Measurements from ENCODE around the gene SCNN1B. TPM values are rescaled to one million over a fixed set of nuclear protein-coding genes. Genes with fewer than 3 reads are reported as not detected.

Gene SCNN1B
- total and polyA plus RNA-seq, 2 of the 13 experiments (the other 11 are each of a cell fraction or from before 2014, with no cell fraction given), result not detected

DNA sequence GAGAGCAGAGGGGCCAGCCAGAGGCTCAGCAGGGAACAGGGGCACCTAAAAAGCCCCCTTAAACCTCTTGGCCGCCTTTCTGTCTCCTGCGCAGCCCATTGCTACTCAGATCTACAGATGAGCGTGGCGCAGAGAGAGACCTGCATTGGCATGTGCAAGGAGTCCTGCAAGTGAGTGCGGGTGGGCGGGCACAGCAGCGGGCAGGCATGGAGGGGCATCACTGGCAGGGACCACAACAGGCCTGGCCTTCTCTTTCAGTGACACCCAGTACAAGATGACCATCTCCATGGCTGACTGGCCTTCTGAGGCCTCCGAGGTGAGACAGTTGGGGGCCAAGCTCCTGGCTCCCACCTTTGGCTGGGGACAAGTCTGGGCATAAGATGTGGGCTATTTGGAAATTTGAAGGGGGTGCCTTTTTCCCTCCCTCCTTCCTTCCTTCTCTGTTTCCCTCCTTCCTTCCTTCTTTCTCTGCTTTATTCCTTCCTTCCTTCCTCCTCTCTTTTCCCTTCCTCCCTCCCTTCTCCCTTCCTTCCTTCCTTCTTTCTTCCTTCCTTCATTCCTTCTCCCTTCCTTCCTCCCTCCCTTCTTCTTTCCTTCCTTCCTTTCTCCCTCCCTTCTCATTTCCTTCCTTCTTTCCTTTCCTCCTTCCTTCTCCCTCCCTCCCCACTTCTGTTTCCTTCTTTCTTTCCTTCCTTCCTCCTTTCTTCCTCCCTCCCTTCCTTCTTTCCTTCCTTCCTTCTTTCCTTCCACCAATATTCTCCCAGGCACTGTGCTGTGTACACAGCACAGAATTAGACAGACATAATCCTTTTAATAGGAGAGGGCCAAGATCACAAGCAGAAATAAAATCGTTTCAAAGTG, 75.2 kb downstream of the SCNN1B start:
- Histone ChIP-seq H3K36me3 (replicated peaks in 1 of 2; ENCODE audit: control insufficient read depth in 1 of 2, insufficient read depth in 2 of 2, low read length in 2 of 2) (no peaks in the 10 kb centered on the region), H4K20me1 (ENCODE audit: insufficient read depth, low read length) (no peaks in the 10 kb centered on the region; the same call in 1 of the 2 replicates), H3K4me2 (ENCODE audit: low read depth, low read length) (no peak overlapping the region), H3K27me3 (ENCODE audit: control insufficient read depth in 1 of 2, insufficient read depth in 2 of 2, low read length in 2 of 2) (peaks cover 4 to 20% of the 10 kb centered on the region in 2 experiments; a peak in 4 of 5 replicates), H2AFZ (ENCODE audit: low read length) (no peak overlapping the region), H3K27ac (ENCODE audit: extremely low read length, insufficient read depth, low read length) (no peak overlapping the region), H3K9me3 (ENCODE audit: low read length) (no peaks in the 10 kb centered on the region), H3K79me2 (ENCODE audit: insufficient read depth, low read length) (no peaks in the 10 kb centered on the region), H3K9ac (ENCODE audit: insufficient read depth, low read depth, low read length) (no peak overlapping the region), H3K4me1 (ENCODE audit: insufficient read depth, low read length) (no peaks in the 10 kb centered on the region), H3K4me3 (replicated peaks in 1 of 3; ENCODE audit: insufficient read depth in 1 of 3, low read depth in 2 of 3, low read length in 3 of 3) (no peak overlapping the region)
- in situ Hi-C loops (cut with HindIII; ENCODE audit: extremely low pct_ligation_motif_present, low pct_unique_long_range_greater_than_20kb) (no loop called here), intact Hi-C loops (cut with micrococcal nuclease; ENCODE audit: unreplicated experiment) (no loop called here)
- 38% methylated on average over 9 of the region's 9 CpGs for WGBS (ENCODE audit: low lambda C conversion rate)
- no peak for DNase-seq (ENCODE audit: low spot score)
- no TSS peak for BruUV-seq (replicated peaks)
- ATAC-seq, result no peak
- no peak for FAIRE-seq
- POLR2A ChIA-PET, result no interaction called here
- CTCF ChIA-PET (ENCODE audit: low intra/inter-chr PET ratio, low total read pairs), result no interaction called here
- TF ChIP-seq PLRG1 (conservative IDR thresholded peaks at IDR 0.05) (0 out of 2 replicates have a peak, but pooled peaks have one; percentile 39), CBX1 (IDR thresholded peaks at IDR 0.05; ENCODE audit: low read depth) (no peak), FOXP1 (IDR thresholded peaks at IDR 0.05) (0 out of 2 replicates have a peak, but pooled peaks have one; percentile 48), FOXP1 (CRISPR knock-in tag; IDR thresholded peaks at IDR 0.05) (no peak), ZNF674 (CRISPR knock-in tag; IDR thresholded peaks at IDR 0.05; ENCODE audit: low read depth) (no peak), CENPBD1 (CRISPR knock-in tag; IDR thresholded peaks at IDR 0.05; ENCODE audit: borderline replicate concordance, low read depth) (no peak), AHR (CRISPR knock-in tag; IDR thresholded peaks at IDR 0.05) (no peak), ZMYM3 (CRISPR knock-in tag; IDR thresholded peaks at IDR 0.05) (no peak), LCORL (IDR thresholded peaks at IDR 0.05) (peak; percentile 37; the same call in 1 of the 2 replicates), LCORL (CRISPR knock-in tag; IDR thresholded peaks at IDR 0.05) (no peak), ZNF317 (CRISPR knock-in tag; IDR thresholded peaks at IDR 0.05) (no peak), ZBTB43 (CRISPR knock-in tag; conservative IDR thresholded peaks at IDR 0.05) (no peak), NBN (conservative IDR thresholded peaks at IDR 0.05) (peak; percentile 95; the same call in 1 of the 2 replicates), SOX6 (IDR thresholded peaks at IDR 0.05) (peak; percentile 92), SOX6 (CRISPR knock-in tag; IDR thresholded peaks at IDR 0.05) (no peak), ZMYM2 (CRISPR knock-in tag; IDR thresholded peaks at IDR 0.05) (no peak), NFATC3 (CRISPR knock-in tag; IDR thresholded peaks at IDR 0.05) (no peak), MAF1 (CRISPR knock-in tag; IDR thresholded peaks at IDR 0.05; ENCODE audit: borderline replicate concordance) (no peak), FOXK2 (IDR thresholded peaks at IDR 0.05) (0 out of 2 replicates have a peak, but pooled peaks have one; percentile 28), PCBP2 (optimal IDR thresholded peaks at IDR 0.05; ENCODE audit: low read depth, low read length, poor library complexity, severe bottlenecking) (peak; percentile 83)
- TF ChIP-seq, protein P1, sequence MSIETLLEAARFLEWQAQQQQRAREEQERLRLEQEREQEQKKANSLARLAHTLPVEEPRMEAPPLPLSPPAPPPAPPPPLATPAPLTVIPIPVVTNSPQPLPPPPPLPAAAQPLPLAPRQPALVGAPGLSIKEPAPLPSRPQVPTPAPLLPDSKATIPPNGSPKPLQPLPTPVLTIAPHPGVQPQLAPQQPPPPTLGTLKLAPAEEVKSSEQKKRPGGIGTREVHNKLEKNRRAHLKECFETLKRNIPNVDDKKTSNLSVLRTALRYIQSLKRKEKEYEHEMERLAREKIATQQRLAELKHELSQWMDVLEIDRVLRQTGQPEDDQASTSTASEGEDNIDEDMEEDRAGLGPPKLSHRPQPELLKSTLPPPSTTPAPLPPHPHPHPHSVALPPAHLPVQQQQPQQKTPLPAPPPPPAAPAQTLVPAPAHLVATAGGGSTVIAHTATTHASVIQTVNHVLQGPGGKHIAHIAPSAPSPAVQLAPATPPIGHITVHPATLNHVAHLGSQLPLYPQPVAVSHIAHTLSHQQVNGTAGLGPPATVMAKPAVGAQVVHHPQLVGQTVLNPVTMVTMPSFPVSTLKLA (IDR thresholded peaks at IDR 0.05), result 0 out of 2 replicates have a peak, but pooled peaks have one; percentile 10
- TF ChIP-seq, protein P2, sequence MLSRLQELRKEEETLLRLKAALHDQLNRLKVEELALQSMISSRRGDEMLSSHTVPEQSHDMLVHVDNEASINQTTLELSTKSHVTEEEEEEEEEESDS (CRISPR knock-in tag; IDR thresholded peaks at IDR 0.05; ENCODE audit: borderline replicate concordance), result no peak
- TF ChIP-seq, protein P3, sequence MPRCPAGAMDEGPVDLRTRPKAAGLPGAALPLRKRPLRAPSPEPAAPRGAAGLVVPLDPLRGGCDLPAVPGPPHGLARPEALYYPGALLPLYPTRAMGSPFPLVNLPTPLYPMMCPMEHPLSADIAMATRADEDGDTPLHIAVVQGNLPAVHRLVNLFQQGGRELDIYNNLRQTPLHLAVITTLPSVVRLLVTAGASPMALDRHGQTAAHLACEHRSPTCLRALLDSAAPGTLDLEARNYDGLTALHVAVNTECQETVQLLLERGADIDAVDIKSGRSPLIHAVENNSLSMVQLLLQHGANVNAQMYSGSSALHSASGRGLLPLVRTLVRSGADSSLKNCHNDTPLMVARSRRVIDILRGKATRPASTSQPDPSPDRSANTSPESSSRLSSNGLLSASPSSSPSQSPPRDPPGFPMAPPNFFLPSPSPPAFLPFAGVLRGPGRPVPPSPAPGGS (CRISPR knock-in tag; IDR thresholded peaks at IDR 0.05), result no peak

Measured in HepG2 (cell line).